DOHH2 (cell line): ENCODE data around the gene DCST2.
A peak's percentile ranks its signal among the peaks of the same experiment; 100 is the strongest.
"Not testable (repeated sequence)": the region's sequence is repeated elsewhere in the genome, so short reads cannot be mapped to it uniquely, and the experiment has no call there.

Source experiments
- H3F3A ChIP-seq: fragments of 200-600 bp; sonication (generic), shearing (Covaris generic); 2 replicates; pipeline ENCODE4 v1.6.0; 2016; ENCODE audit warnings: antibody characterized with exemption, mild to moderate bottlenecking; ENCODE audit not compliant: control insufficient read depth, insufficient read depth
- H3K27ac ChIP-seq: fragments of 200-600 bp; sonication (generic); 2 replicates; pipeline ENCODE4 v1.5.1; 2014; ENCODE audit warnings: low read depth, mild to moderate bottlenecking, low read length, moderate library complexity
- H3K27me3 ChIP-seq: fragments of 200-600 bp; sonication (generic); 2 replicates; pipeline ENCODE4 v1.6.1; 2014; ENCODE audit warnings: mild to moderate bottlenecking, low read length, mixed read lengths; ENCODE audit not compliant: control insufficient read depth
- H3K36me3 ChIP-seq: fragments of 200-600 bp; sonication (generic); 2 replicates; pipeline ENCODE4 v1.6.1; 2014; ENCODE audit warnings: mild to moderate bottlenecking, low read length, moderate library complexity, mixed read lengths; ENCODE audit not compliant: control insufficient read depth
- H3K4me1 ChIP-seq: fragments of 200-600 bp; sonication (generic); 2 replicates; pipeline ENCODE4 v1.6.1; 2014; ENCODE audit warnings: mild to moderate bottlenecking, low read length, mixed read lengths; ENCODE audit not compliant: control insufficient read depth
- H3K4me2 ChIP-seq: fragments of 200-600 bp; sonication (generic); 2 replicates; pipeline ENCODE4 v1.6.0; 2014; ENCODE audit warnings: mild to moderate bottlenecking, low read length, moderate library complexity
- H3K4me3 ChIP-seq: fragments of 200-600 bp; sonication (generic); 2 replicates; pipeline ENCODE4 v1.5.1; 2014; ENCODE audit warnings: mild to moderate bottlenecking, low read length, mixed read lengths
- H3K79me2 ChIP-seq: fragments of 200-600 bp; sonication (generic); 2 replicates; pipeline ENCODE4 v1.6.1; 2014; ENCODE audit warnings: mild to moderate bottlenecking, low read length, mixed read lengths; ENCODE audit not compliant: control insufficient read depth
- H3K9me2 ChIP-seq: fragments of 200-600 bp; sonication (generic); replicated peaks from 2 replicates; pipeline ENCODE4 v1.6.1; 2014; ENCODE audit warnings: mild to moderate bottlenecking, low read length, mixed read lengths; ENCODE audit not compliant: control insufficient read depth
- H3K9me3 ChIP-seq: fragments of 200-600 bp; sonication (generic); 2 replicates; pipeline ENCODE4 v1.6.1; 2014; ENCODE audit warnings: antibody characterized with exemption, low read length, mixed read lengths; ENCODE audit not compliant: control insufficient read depth, insufficient read depth
- H4K20me1 ChIP-seq: fragments of 200-600 bp; sonication (generic); 2 replicates; pipeline ENCODE4 v1.6.0; 2014; ENCODE audit warnings: low read depth, mild to moderate bottlenecking, antibody characterized with exemption, low read length, moderate library complexity; ENCODE audit not compliant: control insufficient read depth, insufficient read depth
- EZH2phosphoT487 ChIP-seq: fragments of 200-600 bp; sonication (generic); IDR thresholded peaks from 2 replicates; pipeline ENCODE4 v1.6.1; 2017; ENCODE audit warnings: borderline replicate concordance, mild to moderate bottlenecking, antibody characterized with exemption, low read length, moderate library complexity, mixed read lengths
- TF ChIP-seq, protein P1 (sequence below): fragments of 200-600 bp; sonication (generic); IDR thresholded peaks from one replicate; pipeline ENCODE4 v1.5.1; 2014; ENCODE audit warnings: antibody characterized with exemption, mild to moderate bottlenecking, low read depth, low read length; ENCODE audit not compliant: poor library complexity, severe bottlenecking

The DCST2 gene

DNA sequence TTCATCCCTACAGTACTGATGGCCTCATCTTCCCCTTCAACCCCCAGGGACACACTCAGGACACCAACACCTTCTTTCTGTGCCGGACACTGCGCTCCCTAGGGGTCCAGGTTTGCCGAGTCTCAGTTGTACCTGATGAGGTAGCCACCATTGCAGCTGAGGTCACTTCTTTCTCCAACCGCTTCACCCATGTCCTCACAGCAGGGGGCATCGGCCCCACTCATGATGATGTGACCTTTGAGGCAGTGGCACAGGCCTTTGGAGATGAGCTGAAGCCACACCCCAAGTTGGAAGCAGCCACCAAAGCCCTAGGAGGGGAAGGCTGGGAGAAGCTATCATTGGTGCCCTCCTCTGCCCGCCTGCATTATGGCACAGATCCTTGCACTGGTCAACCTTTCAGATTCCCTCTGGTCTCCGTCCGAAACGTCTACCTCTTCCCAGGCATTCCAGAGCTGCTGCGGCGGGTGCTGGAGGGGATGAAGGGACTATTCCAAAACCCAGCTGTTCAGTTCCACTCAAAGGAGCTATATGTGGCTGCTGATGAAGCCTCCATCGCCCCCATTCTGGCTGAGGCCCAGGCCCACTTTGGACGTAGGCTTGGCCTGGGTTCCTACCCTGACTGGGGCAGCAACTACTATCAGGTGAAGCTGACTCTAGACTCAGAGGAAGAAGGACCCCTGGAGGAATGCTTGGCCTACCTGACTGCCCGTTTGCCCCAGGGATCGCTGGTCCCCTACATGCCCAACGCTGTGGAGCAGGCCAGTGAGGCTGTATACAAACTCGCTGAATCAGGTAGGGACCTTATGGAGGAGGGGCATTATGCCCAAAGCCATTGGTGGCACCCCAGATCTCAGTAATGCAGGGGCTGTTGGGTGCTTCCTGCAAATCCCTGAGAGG, 45.3 kb downstream of the DCST2 start:
- H3K79me2 ChIP-seq = peaks cover 57% of the 10 kb centered on the region
- peaks cover 10% of the 10 kb centered on the region for H3K4me1 ChIP-seq
- peaks cover 9% of the 10 kb centered on the region; the same call in 1 of the 2 replicates for H4K20me1 ChIP-seq
- H3F3A ChIP-seq = no peaks in the 10 kb centered on the region; the same call in 1 of the 2 replicates
- H3K9me2 ChIP-seq = no peaks in the 10 kb centered on the region
- H3K27ac ChIP-seq = no peak overlapping the region
- no peaks in the 10 kb centered on the region for H3K9me3 ChIP-seq
- no peak overlapping the region; the same call in 1 of the 2 replicates for H3K4me2 ChIP-seq
- peaks cover 53% of the 10 kb centered on the region for H3K36me3 ChIP-seq
- TF ChIP-seq, protein P1, sequence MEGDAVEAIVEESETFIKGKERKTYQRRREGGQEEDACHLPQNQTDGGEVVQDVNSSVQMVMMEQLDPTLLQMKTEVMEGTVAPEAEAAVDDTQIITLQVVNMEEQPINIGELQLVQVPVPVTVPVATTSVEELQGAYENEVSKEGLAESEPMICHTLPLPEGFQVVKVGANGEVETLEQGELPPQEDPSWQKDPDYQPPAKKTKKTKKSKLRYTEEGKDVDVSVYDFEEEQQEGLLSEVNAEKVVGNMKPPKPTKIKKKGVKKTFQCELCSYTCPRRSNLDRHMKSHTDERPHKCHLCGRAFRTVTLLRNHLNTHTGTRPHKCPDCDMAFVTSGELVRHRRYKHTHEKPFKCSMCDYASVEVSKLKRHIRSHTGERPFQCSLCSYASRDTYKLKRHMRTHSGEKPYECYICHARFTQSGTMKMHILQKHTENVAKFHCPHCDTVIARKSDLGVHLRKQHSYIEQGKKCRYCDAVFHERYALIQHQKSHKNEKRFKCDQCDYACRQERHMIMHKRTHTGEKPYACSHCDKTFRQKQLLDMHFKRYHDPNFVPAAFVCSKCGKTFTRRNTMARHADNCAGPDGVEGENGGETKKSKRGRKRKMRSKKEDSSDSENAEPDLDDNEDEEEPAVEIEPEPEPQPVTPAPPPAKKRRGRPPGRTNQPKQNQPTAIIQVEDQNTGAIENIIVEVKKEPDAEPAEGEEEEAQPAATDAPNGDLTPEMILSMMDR = peak; percentile 21
- no peak for TF ChIP-seq EZH2phosphoT487
- no peak overlapping the region for H3K4me3 ChIP-seq
- no peaks in the 10 kb centered on the region for H3K27me3 ChIP-seq

DNA sequence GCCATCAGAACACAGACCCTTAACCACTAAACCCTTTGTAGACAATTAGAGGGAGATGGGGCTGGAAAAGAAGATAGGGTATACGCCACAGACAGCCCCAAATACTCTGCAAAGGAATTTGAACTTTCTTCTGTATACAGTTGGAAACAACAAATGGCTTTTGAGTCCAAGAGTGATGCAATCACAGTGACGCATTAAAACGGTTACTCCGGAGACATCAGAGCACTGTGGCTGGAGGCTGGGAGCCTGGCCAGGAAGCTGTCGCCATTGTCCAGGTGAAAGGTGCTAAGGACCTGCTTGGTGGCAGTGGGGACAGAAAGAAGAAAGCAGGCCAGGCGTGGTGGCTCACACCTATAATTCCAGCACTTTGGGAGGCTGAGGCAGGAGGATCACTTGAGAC, 46.3 kb downstream of the DCST2 start:
- Histone ChIP-seq H3K4me3 (no peak overlapping the region), H3K27ac (no peak overlapping the region), H3K9me2 (no peaks in the 10 kb centered on the region), H3F3A (no peaks in the 10 kb centered on the region; the same call in 1 of the 2 replicates), H3K9me3 (no peaks in the 10 kb centered on the region), H3K36me3 (peaks cover 53% of the 10 kb centered on the region), H3K79me2 (peaks cover 64% of the 10 kb centered on the region), H3K4me2 (no peak overlapping the region), H3K4me1 (peaks cover 16% of the 10 kb centered on the region), H4K20me1 (peaks cover 9% of the 10 kb centered on the region; the same call in 1 of the 2 replicates), H3K27me3 (no peaks in the 10 kb centered on the region)
- no peak for TF ChIP-seq EZH2phosphoT487
- TF ChIP-seq, protein P1 = no peak

DNA sequence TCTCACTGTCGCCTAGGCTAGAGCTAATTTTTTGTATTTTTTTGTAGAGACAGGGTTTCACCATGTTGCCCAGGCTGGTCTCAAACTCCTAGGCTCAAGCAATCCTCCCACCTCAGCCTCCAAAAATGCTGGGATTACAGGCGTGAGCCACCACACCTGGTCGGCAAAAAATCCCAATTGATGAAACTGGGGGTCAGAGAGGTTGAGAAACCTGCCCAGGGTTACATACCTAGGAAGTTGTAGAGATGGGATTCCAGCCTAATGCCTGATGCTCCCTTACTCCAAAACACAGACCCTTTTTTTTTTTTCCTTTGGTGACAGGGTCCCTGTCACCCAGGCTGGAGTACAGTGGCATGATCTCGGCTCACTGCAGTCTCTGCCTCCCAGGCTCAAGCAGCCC, 46.8 kb downstream of the DCST2 start:
- peaks cover 69% of the 10 kb centered on the region for H3K79me2 ChIP-seq
- H3F3A ChIP-seq, H3K4me2 ChIP-seq, H4K20me1 ChIP-seq, H3K4me3 ChIP-seq, H3K27ac ChIP-seq, H3K9me3 ChIP-seq, H3K27me3 ChIP-seq, H3K9me2 ChIP-seq: not testable (repeated sequence)
- peaks cover 53% of the 10 kb centered on the region for H3K36me3 ChIP-seq
- peaks cover 17% of the 10 kb centered on the region for H3K4me1 ChIP-seq
